Cardiac fibroblast (primary cell): ENCODE measurements around the gene CCDC24.

Experiments used
- DNase-seq, 2 donors: peaks; one replicate each; pipeline versions ENCODE4 v3.0.0 to v3.0.0-alpha.2; 2010; ENCODE audit warnings: low read depth in 2 of 2
- H3K4me3 ChIP-seq, 2 donors: replicated peaks in 1 of 2; 1 replicate in 1 of 2; 2 replicates in 1 of 2; pipeline ENCODE4 v1.5.1; 2011; ENCODE audit warnings: low read depth in 2 of 2, low read length in 2 of 2, mild to moderate bottlenecking in 2 of 2, moderate library complexity in 1 of 2
- TF ChIP-seq, protein P1 (sequence below): IDR thresholded peaks from one replicate; pipeline ENCODE4 v1.5.1; 2011; ENCODE audit warnings: low read depth, mild to moderate bottlenecking, low read length, inconsistent platforms

CCDC24 gene

DNA sequence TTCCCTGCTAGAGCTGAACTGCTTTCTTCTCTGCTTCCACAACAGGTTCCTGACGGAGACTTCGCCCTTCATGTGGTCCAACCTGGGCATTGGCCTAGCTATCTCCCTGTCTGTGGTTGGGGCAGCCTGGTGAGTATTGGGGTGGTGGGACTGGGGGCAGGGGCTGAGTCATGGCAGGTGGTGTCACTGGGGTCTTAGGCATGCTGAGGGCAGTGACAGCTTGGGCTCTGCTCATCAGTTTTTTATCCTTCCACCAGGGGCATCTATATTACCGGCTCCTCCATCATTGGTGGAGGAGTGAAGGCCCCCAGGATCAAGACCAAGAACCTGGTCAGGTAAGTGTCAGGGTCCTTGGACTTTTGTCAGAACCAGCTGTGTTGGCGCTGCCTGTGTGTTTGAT, 15.4 kb upstream of the CCDC24 start:
- H3K4me3 ChIP-seq: peak overlapping the region; percentile 91 to 94
- TF ChIP-seq, protein P1, sequence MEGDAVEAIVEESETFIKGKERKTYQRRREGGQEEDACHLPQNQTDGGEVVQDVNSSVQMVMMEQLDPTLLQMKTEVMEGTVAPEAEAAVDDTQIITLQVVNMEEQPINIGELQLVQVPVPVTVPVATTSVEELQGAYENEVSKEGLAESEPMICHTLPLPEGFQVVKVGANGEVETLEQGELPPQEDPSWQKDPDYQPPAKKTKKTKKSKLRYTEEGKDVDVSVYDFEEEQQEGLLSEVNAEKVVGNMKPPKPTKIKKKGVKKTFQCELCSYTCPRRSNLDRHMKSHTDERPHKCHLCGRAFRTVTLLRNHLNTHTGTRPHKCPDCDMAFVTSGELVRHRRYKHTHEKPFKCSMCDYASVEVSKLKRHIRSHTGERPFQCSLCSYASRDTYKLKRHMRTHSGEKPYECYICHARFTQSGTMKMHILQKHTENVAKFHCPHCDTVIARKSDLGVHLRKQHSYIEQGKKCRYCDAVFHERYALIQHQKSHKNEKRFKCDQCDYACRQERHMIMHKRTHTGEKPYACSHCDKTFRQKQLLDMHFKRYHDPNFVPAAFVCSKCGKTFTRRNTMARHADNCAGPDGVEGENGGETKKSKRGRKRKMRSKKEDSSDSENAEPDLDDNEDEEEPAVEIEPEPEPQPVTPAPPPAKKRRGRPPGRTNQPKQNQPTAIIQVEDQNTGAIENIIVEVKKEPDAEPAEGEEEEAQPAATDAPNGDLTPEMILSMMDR: no peak
- DNase-seq: no peak

DNA sequence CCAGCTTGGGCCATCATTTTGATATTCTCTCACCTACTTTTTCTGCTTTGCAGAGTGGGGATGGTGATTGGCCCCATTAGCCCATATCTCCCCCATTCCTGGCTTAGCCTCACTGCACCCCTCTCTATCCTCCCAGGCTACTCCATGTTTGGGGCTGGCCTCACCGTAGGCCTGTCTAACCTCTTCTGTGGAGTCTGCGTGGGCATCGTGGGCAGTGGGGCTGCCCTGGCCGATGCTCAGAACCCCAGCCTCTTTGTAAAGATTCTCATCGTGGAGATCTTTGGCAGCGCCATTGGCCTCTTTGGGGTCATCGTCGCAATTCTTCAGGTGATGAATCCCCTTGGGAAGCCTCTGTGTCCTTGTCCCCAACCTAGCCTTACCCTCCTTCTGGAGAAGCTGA, 14.5 kb upstream of the CCDC24 start:
- no peak overlapping the region for H3K4me3 ChIP-seq

DNA sequence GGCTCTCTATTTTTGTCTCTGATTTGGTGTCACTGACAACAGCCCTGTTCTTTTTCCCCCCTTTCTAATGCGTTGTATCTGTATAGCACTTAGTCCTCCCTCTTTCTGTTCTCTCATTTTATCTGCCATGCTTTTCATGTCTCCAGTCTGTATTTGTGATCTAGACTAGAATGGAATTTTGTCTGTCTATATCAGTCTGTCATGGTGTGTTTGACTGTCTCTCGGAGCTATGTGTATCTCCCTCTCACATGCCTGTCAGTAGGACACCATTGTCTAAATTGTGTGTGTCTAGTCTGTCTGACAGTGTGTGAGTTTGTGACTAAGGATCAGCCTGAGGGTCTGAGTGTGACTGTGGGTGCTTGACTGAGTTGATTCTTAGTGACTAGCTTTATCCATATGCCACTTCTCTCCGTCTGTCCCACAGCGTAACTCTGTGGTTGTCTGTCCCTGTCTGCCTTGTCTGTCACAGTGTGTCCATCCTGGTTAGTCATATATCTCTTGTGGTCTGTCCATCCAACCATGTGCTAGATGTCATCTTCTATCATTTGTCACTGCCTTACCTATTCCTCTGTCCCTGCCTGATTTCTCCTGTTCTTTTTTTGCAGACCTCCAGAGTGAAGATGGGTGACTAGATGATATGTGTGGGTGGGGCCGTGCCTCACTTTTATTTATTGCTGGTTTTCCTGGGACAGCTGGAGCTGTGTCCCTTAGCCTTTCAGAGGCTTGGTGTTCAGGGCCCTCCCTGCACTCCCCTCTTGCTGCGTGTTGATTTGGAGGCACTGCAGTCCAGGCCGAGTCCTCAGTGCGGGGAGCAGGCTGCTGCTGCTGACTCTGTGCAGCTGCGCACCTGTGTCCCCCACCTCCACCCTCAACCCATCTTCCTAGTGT, 13.8 kb upstream of the CCDC24 start:
- DNase-seq: no peak
- no peak overlapping the region for H3K4me3 ChIP-seq
- TF ChIP-seq, protein P1: no peak

More for the DNA sequence above, 14.5 kb upstream of the CCDC24 start:
- no peak for DNase-seq
- TF ChIP-seq, protein P1: no peak

DNA sequence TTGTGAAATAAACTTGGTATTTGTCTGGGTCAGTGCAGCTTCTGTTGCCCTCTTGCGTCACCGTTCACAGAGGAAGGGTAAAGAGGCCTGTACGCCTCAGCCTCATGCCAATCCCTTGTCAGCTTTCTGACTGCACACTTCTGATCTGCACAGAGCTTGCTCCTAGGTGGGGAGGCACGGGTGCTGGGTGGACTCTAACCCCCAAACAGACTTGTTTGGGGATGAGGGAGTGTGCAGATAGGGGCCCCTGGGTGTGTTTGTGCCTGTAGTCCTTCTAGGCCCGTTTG, 13.2 kb upstream of the CCDC24 start:
- TF ChIP-seq, protein P1: no peak
- DNase-seq: no peak
- H3K4me3 ChIP-seq: peak overlapping the region in 1 of 2 donors; percentile 69

DNA sequence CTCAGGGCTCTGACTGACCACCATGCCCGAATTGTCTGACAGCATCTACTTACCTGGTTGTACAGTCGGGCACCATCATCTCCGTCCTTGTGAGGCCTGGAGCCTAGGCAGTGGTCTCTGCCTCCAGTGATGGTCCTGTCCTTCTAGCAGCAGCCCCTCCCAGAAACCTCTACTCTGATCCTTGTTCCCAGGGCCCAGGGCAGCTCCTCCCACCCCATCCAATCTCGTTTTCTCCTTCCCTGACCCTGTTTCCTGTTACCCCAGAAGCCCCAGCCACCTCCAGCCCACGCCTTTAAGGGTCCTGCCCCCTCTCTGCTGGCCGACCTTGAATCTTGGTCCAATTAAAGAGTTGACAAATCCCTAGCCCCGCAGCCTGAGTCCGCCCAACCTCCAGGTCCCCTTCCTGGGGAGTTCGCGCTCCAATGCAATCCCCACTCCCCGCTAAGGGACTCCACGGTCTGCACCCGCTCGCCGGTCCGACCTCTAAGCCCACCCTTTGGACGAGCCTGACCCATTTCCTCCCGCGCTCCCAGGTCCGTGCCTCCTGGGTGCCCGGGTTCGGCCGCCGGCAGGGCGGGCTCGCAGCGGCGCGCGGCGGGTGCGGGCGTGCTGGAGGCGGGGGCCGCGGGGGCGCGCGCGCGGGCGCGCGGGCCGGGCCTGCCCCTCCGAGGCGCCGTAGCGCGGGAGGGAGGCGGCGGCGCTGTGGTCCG, 12.7 kb upstream of the CCDC24 start, which contains the start of gene B4GALT2:
B4GALT2 (plus strand) TSS at position 660 of the 710 bp plus-strand sequence. CDS start 1,951 bp downstream, outside the sequence.
- TF ChIP-seq, protein P1: no peak
- DNase-seq: peak; percentile 14 to 35
- peak within 1 kb of the TSS; percentile 57 to 69 for H3K4me3 ChIP-seq

DNA sequence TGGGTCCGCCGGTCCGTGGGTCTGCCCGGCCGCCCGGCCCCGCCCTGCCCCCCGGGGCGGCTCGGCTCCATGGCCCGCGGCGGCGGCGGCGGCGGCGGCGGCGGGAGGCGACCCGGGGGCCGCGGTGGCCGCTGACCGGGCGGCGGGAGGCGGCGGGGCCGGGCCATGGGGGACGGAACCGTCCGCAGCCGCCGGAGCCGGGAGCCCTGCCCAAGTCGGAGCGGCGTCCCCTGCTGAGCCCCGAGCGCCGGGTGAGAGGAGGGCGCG, 12.2 kb upstream of the CCDC24 start:
- TF ChIP-seq, protein P1: no peak
- H3K4me3 ChIP-seq: peak overlapping the region; percentile 57 to 69
- DNase-seq: no peak
